Ovary (tissue), 3 donors: ENCODE data around the gene HTRA3.

Experiments
- CTCF ChIP-seq, 3 donors: fragments of 450-650 bp in 2 of 3; fragments of 200-600 bp in 1 of 3; IDR thresholded peaks; one replicate each; pipeline versions ENCODE4 v1.5.1 to v1.8.0; 2016 to 2022; ENCODE audit warnings: antibody characterized with exemption in 3 of 3, mild to moderate bottlenecking in 1 of 3
- EP300 ChIP-seq: sonication (generic); formaldehyde crosslinking; IDR thresholded peaks from one replicate; pipeline ENCODE4 v1.6.1; 2017; ENCODE audit warnings: antibody characterized with exemption
- POLR2A ChIP-seq: fragments of 450-650 bp; IDR thresholded peaks from one replicate; pipeline ENCODE4 v1.6.1; 2017; ENCODE audit warnings: antibody characterized with exemption, mild to moderate bottlenecking, moderate library complexity
- donor health status: DM: no; HTN: no; CAD: no.

DNA sequence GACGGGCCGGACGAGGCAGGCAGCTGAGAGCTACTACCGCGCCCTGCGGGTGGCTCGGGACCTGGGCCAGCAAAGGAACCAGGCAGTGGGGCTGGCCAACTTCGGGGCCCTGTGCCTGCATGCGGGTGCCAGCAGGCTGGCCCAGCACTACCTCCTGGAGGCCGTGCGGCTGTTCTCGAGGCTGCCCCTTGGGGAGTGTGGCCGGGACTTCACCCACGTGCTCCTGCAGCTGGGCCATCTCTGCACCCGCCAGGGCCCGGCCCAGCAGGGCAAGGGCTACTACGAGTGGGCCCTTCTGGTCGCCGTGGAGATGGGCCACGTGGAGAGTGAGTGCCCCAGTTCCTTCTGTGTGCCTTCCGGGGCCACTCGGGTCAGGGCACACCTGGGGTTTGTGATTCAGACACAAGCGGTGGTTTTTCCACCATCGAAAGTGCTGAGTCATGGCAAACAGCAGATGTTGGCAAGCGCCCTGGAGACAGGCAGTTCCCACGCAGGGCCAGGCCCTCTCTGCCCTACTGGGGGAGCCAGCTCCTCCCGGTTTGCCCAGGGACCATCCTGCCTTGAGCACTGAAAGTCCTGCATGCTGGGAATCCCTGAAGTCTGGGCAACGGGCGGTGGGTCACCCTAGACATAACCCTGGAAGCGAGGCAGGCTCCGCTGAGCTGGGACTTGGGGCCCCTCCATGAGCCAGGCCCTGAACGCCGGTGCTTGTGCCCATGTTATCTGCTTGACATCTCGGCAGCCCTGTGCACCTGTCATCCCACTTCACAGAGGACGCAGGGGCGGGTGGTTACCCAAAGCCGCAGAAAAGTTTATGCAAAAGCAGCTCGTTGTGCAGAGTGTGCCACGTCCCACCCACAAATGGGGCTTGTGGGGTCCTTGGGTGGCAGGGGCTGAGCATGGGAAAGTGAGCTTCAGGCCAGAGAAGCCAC, 41.0 kb upstream of the HTRA3 start:
- TF ChIP-seq POLR2A: no peak
- TF ChIP-seq EP300: no peak
- no peak for TF ChIP-seq CTCF (IDR thresholded peaks at IDR 0.05)
